Measurements from ENCODE around the gene LTBP2. TPM values are rescaled to one million over a fixed set of nuclear protein-coding genes. Genes with fewer than 3 reads are reported as not detected.

Gene LTBP2
- total RNA-seq, 1 experiment from 2014 or later: 1.6 TPM

DNA sequence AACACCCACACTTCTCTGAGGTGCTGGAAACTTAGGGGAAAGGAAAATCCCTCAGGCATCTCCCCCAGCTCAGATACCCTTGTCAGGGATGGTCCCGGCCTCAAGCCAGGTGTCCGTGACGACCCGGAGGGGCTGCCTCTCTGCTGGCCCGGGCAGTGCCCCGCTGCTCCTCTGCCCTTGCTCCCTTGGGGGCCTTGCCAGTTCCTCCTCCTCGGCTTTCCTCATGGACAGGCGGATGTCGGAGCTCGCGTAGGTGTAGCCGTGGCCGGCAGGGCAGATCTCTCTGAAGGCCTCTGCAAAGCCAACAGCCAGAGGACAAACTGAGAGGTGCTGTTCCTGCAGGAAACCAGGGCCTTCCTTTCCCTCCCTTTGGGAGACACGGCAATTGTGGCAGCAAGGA lies 83.6 kb downstream of the LTBP2 start:
- DNase-seq (ENCODE audit: low spot score): no peak

DNA sequence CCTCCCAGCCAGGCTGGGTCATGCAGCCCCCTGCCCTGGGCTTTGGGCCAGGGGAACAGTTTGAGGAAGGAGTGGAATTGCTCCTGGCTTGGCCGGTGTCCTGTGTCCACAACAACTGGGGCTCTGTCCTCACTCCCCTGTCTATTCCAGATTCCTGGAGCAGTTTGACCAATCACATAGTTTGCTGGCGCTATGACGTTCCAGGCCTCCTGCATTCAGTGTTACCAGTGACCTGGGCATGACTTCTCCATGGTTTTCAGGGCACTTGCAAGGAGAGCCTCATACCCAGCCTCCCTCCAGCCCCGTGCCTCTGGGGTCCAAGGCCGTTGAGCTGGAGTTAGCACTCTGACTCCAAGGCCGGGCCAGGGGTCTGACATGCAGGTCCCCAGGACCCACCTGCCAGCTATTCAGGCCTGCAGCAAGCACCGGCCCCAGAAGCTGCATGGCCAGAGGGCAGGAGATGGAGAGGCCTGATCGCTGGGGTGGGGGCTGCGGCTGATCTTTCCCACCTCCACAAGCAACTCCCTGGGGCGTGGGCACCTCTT lies 84.2 kb downstream of the LTBP2 start:
- no peak for DNase-seq (ENCODE audit: low spot score)

DNA sequence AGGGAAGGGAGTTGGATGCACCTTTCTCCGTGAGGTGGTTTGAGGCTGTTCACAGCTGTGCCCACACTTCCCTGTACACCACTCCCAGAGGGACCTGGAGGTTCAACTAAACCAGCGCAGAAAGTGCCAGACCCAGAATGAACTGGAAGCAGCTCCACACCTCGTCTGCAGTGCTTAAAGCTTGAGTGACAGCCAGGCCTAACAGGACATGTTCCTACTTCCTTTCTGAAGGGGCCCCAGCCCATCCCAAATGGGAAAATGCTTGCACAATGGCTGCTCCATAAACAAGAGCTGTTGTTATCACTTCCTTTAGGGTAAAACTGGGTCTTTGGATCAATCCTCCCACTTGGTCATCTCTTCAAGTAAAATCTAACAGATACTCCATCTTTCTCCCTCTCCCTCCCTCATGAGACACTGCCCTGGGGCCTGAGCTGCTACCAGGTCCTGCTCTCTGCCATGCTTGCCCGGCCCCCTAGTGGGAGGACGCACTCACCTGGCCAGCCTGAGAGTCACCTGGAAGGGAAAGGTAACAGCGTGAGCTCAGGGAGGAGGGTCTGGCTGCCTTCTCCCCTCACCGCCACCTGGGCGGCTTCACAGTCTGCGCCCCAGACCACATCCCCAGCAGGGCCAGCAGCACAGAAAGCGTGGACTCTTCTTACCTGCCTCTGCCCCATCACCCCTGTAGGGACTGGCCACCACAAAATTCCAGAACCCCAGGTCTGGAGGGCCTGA lies 85.0 kb downstream of the LTBP2 start:
- no peak for DNase-seq (ENCODE audit: low spot score)

DNA sequence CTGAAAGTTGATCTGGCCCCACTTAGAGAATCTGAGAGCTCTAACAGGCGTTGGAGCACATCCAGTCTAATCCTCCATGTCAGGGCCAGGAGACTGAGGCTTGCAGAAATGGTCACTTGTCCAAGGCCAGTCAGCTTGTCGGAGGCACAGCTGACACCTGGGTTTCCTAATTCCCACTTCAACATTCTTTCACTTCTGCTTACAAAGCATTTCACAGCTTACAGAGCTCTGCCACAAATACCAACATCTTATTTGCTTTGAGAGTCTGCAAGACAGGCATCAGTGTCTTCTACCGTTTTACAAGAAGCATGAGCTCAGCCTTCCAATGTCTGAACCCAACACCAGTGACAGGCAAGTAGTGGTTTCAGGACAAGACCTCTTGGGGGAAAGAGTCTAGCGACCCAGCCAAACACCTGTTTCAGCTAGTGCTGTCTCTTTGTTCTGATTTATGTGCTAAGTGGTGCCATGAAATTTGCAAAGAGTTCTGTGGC lies 86.6 kb downstream of the LTBP2 start:
- no peak for DNase-seq (ENCODE audit: low spot score)

DNA sequence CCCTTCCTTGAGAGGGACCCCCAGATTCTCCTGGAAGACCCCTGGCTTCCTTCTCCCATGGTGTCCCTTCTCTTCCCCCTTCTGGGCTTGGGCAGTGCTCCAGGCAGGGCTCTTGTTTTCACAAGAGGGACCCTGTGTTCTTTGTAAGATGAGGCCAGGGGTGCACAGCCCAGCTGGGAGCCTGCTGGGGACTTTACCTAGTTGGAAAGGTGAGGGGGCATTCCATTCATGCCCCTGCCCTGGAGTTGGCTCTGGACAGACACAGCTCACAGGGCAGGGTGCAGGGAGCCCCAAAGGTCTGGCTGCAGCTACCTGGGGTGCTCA lies 87.3 kb downstream of the LTBP2 start:
- DNase-seq (ENCODE audit: low spot score): no peak

DNA sequence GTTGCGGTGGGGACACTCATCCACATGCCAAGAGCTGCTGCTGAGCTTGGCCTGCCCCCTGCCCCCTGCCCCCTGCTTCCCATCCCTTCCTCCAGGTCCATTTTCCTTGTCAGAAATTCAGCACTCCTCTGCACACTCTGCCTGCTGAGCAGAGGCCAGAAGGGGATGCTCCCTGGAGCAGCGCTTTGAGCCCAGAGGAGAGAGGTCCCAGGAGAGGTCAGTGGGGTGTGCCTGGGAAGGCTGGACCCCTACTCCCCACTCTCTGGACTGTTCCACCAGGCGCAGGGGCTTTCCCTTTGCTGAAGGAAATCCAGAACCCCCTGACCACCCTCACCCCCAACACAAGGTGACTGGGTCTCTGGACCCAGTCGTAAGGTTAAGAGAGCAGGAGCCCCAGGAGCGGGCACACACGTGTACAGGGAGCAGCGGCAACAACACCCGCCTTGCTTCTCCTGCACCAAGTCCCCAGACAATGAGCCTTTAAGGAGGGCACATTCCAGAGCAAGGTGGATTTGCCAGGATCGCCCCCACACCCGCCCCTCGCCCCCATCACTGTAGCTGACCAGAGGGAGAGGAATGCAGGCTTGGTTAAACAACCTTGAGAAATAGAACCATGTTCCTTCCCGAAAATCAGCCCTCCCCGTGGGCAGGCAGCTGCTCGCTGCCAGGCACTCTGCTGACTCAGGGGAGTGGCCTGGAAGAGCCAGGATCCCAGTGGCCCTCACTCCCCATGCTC lies 87.8 kb downstream of the LTBP2 start:
- DNase-seq (ENCODE audit: low spot score): no peak

DNA sequence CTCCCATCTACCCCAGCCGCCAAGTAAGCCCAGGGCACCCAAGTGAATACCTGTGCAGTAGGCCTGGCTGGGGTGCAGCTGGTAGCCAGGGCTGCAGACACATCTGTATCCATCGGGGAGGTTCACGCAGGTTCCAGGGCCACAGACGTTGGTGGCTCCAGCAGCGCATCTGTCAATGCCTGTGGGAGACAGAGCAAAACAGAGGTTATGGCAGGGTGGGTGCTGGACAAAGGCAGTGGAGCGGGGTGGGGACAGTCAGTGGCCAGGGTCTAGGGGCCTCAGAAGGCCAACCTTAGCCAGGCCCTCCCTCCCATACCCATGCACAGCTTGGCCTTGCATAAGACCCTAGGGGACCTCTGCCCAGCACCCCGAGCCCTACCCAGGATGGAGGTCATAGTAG lies 89.3 kb downstream of the LTBP2 start:
- no peak for DNase-seq (ENCODE audit: low spot score)

DNA sequence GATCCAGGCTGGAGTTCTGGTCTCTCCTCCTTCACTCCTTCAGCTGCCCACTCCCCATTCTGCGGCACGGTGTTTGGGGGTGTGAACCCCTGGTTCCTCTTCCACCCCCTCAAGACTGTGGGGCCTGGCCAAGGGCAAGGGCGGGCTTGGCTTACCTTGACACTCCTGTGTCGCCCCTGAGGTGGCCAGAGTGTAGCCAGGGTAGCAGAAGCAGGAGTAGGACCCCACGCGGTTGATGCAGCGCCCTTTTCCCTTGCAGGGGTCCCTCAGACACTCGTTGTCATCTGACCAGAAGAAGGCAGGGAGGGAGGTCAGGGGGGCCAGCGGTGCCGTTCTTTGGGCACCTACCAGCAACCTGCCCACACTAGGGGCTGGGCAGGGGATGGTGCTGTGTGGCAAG lies 90.3 kb downstream of the LTBP2 start:
- no peak for DNase-seq (ENCODE audit: low spot score)

DNA sequence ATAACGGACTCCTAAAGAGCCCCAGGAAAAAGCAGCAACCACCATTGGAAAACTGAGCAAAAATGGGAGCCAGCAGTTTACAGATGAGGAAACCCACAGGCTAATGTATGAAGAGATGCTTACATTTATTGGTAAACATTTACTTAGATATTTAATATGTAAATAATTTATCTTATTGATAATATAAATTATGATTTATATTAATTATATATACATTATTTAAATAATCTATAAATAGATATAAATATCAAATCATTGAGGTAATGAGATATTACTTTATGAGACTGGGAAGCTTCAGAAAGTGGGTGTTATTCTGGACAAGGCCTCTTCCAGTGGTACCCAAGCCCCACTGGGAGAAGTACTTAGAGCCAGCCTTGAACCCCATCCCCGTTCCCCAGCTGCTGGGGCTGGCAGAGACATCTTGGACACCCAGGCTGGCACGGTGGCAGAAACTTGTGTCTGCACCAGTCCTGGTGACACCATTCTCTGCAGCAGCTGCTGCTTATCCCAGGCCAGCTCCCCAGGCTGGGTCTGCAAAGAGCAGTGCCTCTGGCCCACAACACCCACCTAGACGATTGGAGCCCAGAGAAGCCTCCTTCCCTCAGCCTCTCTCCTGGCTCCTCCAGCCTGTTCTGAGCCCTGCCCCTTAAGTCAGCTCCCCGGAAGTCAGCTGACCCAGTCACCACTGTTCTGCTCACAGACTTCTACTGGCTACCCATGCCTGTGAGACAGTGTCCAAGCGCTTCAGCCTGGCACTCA lies 92.5 kb downstream of the LTBP2 start:
- no peak for DNase-seq (ENCODE audit: low spot score)

DNA sequence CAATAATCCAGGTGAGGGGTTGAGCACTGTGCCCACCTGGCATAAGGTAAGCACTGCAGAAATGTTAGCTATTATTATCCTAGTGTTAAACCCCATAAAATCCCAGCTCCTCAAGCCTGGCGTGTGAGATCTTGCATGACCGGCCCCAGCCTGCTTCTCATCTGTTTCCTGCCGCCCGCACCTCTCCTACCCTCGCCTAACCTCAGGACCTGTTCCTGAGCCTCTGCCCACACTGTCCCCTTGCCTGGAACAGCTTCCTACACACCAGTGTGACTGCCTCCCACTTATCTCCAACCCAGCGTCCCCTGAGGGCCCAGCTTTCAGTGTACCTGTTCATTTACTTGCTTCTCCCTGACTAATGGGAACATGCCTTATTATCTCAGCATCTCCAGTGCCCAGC lies 93.8 kb downstream of the LTBP2 start:
- no peak for DNase-seq (ENCODE audit: low spot score)

DNA sequence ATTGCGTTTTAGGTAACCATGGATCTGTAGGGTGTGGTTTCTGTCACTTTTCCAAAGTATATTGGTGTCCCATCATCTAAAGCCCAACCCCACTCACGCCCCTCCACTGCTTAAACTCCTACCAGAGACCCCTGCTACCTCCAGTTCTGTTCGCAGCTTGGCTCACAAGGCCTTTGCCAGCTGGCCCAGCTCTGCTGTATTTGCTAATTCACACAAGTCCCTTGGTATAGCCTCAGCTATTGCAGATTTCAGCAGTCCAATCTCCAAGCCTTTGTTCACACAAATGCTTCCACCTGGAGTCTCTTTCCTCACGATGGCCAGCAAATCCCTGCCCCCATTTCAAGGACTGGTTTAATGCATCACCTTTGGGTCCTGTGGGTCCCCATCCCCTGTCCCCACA lies 94.3 kb downstream of the LTBP2 start:
- no peak for DNase-seq (ENCODE audit: low spot score)

DNA sequence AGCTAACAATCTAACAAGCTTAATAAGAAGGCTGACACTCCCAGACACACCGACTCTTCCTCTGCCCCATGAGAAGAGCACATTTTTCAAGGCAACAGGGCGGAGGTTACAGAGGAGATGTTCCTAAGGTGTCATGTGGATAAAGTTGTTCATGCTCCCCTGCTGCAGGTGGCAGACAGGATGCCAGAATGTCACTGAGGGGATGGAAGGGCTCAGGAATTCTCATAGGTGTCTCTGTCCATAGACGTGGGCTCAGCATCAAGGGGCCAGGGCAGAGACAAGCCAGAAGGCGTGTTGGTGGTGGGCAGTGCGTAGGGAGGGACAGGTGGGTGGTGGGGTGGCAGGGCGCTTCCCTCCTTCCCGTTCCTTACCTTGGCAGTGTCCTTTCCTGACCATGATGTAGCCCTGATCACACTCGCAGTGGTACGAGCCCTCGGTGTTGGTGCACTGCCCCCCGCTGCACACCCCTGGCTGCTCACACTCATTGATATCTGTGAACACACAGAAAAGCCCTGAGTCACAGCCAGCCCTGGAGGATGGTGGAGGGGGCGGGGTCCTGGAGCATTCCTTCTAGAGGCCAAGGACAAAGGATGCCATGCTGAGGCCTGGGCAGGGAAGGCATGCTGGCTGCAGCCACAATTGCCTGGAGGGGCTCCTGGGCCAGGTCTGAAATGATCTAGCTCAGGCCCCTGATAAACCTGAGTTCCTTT lies 95.4 kb downstream of the LTBP2 start:
- peak; percentile 68 for DNase-seq (ENCODE audit: low spot score)

DNA sequence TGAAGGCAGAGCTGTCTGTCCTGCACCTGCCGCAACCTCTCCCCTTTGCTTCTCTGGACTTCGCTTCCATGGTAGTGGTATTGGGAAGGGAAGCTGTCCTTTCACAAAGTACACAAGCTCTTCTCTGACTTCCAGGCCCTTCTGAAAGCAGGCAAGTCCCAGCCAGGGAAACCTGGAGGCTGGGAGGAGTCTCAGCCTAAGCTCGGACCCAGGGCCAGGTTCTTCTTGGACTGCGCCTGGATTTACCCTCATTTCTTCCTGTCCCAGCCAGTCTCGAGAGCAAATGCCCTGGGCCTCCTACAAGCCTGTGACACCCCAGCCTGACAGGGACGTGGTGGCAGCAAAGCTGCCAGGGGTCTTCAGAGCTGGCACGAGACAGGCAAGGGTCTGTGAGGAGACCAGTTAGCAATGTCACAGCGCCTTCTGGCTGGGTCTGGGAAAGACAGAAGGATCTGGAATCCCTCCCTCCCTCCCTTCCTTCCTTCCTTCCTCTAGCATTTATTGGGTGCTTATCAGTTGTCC lies 96.1 kb downstream of the LTBP2 start:
- DNase-seq (ENCODE audit: low spot score): no peak

DNA sequence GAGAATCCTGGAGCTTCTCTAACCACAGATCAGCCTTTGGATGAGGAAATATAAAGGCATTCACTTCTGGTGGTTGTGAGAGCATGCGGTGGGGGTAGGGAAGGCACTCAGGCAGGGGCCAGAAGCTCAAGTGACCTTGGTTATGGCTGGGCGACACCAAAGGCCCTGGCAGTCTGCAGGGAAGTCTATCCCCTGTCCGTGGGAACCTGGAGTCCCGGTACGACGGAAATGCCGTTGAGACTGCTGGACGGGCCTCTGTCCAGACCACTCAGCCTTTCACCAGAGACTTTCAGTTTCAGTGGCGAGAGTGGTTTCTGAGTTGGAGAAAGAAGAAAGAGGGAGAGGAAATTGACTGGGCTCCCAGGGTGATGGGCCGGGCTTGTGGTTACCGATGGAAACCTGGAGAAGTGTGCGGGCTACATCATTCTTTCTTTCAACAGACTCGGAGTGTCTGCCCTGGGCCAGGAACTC lies 97.5 kb downstream of the LTBP2 start:
- DNase-seq (ENCODE audit: low spot score): peak; percentile 94

DNA sequence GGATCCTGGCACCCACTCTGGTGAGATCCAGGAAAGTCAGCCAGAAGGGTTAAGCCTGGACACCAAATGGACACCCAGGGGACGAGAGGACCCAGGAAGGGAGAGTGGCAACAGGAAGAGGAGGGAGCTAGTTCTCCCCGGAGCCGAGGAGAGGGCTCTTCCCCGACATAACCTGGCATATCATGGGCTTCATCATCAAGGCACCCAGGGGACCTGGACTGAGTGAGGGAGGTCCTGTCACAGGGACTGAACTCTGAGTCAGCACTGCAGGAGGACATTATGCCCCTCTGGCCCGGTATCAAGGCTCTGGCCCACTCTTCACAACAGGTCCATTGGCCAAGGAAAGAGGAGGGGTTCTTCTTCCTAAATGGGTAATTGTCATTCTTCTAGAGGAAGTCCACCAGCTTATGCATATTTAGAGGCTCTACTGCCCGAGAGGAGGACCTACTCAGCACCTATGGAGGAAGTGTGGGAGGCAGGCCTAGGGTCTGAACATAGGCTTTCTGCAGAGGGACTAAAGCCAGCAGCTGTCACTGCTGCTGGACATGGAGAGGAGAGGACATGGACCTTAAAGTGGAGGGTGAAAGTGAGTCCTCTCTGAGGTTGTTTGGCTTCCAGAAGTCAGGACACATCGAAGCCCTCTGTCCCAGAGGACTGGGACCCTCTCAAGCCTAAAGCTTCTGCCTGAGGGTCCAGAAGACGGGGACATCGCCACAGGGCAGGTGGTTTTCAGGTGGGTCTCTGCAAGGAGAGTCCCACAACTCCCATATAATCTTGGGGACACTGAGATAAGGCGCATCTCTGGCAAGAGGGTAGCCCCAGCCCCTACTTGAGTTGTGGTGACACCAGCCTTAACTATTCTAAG lies 99.8 kb downstream of the LTBP2 start:
- no peak for DNase-seq (ENCODE audit: low spot score)

DNA sequence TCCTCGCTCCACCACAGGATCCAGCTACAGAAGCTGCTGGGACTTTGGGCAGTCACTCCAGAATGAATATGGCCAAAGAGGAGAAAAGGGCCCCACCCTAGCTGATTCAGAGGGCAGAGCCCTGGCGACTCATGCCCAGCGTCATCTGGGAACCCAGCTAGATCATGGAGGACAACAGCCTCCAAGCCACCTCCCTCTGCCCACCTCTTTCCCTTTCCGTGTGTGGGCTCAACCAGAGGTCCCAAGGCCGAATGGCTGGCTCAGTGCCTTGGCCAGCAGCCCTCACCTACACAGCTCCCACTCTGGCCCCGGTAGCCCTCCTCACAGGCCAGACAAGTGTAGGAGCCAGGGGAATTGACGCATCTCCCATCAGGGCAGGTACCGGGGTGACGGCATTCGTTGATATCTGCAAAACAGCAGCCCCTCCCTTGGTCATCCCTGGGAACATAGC lies 101.1 kb downstream of the LTBP2 start:
- no peak for DNase-seq (ENCODE audit: low spot score)

DNA sequence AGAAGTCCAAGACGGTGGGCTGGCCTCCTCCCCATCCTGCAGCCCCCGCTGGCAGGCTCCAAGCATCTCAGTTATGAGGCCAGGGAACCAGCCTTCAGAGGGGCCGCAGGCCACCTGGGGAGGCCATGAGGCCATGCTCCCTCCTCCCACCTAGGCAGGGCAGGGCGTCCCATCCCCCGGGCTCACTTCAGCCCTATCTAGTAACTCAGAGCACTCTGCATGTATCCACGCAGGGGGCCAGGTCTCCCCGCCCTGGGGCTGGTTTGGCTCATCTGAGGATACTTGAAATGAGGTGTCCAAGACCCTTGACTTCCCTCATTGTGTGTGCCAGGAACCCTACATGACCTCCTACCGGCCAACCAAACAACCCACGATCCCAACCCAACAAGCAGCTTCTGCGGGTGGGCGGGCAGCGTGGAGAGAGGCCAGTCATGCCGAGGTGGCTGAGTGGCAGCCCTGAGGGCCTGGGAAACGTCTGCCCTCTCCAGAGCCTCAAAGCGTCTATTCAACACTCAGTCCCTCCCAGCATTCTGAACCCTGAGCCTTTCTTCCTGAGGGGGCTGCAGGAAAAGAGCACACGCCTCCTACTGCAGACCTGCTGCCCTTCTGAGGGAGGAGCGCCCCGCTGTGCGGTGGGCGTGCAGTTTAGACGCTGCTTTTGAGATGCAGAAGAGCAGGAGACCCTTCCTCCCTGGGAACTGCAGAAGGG lies 101.7 kb downstream of the LTBP2 start:
- no peak for DNase-seq (ENCODE audit: low spot score)

DNA sequence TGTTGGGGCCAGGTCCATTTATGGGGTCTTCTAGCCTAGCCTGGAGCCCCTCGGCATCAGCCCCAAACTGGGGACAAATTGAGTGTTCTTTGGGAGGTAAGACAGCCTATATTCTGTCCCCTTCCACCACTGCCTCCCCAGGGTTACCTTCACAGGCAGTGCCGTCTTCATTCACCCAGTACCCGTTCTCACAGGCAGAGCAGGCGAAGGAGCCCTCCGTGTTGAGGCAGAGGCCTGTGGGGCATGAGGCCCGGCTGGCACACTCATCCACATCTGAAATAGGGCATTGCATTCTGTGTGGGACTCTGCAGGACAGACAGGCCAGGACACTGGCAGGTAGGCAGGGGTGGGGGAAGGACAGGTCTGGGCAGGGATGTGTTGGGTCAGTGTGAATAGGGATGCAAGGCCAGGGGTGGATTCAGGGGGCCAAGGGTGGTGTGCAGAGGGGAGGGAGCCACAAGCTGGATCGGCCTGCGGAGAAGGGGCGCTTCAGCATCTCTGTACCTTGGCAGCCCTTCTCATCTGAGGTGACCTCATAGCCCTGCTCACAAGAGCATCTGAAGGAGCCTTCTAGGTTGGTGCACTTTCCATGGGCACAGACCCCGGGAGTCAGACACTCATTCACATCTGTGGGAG lies 102.3 kb downstream of the LTBP2 start:
- no peak for DNase-seq (ENCODE audit: low spot score)

DNA sequence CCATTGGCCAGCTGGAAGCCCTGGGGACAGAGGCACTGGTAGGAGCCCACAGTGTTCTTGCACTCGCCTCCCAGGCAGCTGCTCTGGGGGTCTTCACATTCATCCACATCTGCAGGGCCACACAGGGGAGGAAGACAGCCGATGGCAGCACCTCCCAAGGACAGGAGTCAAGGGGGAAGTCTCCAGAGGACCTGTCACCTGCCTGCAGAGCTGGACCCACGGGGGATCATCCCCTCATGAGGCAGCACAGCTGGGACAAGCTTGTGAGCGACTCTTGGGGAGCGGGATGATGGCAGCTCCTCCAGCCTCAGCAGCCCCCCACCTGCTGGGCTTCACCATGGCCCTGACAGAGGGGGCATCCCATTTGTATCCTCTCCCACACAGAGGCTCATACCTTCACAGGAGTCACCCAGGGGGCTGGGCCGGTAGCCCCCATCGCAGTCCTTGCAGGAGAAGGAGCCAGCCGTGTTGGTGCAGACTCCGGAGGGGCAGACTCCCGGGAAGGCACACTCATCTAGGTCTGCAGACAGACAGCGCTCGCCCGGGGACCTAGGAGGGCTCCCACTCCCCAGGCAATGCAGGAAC lies 103.1 kb downstream of the LTBP2 start:
- DNase-seq (ENCODE audit: low spot score): no peak
